ENCODE data around the gene DISP2. TPM values are rescaled to one million over a fixed set of nuclear protein-coding genes. Genes with fewer than 3 reads are reported as not detected.

The DISP2 gene
- total RNA-seq, 1 experiment from 2014 or later: 2.6 TPM

DNA sequence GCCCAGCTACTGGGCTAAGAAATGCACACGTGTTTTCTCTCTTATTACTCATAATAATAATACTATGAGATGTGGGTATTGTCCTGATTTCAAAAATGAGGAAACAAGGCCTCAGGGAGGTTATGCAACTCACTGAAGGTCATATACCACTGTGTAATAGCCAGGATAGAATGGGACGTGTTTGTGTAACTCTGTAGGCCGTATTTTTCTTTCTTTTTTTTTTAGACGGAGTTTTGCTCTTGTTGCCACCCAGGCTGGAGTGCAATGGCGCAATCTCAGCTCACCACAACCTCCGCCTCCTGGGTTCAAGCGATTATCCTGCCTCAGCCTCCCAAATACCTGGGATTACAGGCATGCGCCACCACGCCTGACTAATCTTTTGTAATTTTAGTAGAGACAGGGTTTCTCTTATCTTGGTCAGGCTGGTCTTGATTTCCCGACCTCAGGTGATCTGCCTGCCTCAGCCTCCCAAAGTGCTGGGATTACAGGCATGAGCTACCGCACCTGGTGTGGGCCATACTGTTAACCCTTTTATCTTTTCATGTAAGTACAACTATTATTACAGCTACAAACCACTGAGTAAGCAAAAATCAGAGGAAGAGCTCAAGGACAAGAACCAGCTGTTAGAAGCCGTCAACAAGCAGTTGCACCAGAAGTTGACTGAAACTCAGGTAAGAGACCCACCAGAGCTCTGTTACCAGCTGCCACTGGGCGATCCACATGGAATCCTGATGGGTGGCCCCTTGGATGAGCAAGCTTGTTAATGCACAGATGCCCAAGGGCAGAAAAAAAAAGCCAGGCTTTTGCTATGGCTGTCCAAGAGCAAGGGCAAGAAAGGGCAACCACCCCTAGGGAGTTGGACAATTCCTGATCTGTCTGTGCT is 31.2 kb downstream of the DISP2 start:
- Histone ChIP-seq H3K4me3 (ENCODE audit: low read length) (no peak overlapping the region), H3K9me3 (ENCODE audit: low read length) (no peaks in the 10 kb centered on the region), H4K20me1 (ENCODE audit: insufficient read depth, low read depth, low read length) (no peaks in the 10 kb centered on the region), H3K9ac (ENCODE audit: low read length) (no peak overlapping the region), H3K36me3 (ENCODE audit: insufficient read depth, low read length) (peaks cover 78% of the 10 kb centered on the region), H3K9me2 (replicated peaks; ENCODE audit: insufficient read depth, low read length) (no peaks in the 10 kb centered on the region), H3K27me3 (ENCODE audit: low read length) (no peaks in the 10 kb centered on the region), H3K27ac (ENCODE audit: low read length) (no peak overlapping the region), H3K79me2 (ENCODE audit: low read length) (peaks cover 15% of the 10 kb centered on the region), H2AFZ (ENCODE audit: low read length) (no peak overlapping the region), H3K4me1 (ENCODE audit: low read length) (peaks cover 6% of the 10 kb centered on the region), H3K4me2 (ENCODE audit: low read depth, low read length, poor library complexity, severe bottlenecking) (no peak overlapping the region)
- DNase-seq: no peak

DNA sequence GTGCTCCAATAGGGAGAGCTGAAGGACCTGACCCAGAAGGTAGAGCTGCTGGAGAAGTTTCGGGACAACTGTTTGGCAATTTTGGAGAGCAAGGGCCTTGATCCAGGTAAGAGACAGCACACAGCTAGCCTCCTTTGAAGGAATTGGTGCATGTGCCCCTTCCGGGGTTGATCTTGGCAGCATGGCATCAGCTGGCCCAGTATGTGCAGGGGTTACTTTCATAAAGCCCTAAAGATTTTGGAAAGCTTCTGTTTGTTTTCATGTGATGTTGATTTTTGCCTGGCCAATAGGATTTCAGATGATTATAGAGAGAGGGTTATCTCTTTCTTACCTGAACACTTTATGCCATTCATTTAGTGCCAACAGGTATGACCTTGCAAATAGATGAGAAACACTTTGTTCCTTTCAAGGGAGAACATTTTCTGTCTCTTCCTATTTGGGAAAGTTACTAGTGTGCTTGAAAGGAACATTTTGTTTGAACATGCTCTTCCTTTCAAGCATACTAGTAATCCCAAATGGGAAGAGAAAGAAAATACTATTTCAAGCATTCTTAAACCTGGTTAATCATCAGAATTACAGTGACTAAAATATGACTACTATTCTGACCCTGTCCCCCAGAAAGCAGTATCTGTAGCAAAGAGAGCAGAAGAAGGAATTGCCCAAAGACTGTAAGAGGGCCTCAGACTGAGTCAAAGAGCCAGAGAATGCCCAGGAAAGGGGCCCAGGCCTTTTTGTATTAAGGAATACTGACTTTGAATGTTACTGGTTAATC is 32.0 kb downstream of the DISP2 start:
- H3K4me2 ChIP-seq (ENCODE audit: low read depth, low read length, poor library complexity, severe bottlenecking): no peak overlapping the region
- H3K27ac ChIP-seq (ENCODE audit: low read length): no peak overlapping the region
- no peak for DNase-seq
- peaks cover 7% of the 10 kb centered on the region for H3K79me2 ChIP-seq (ENCODE audit: low read length)
- no peaks in the 10 kb centered on the region for H4K20me1 ChIP-seq (ENCODE audit: insufficient read depth, low read depth, low read length)
- no peaks in the 10 kb centered on the region for H3K9me3 ChIP-seq (ENCODE audit: low read length)
- H3K9ac ChIP-seq (ENCODE audit: low read length): no peak overlapping the region
- no peaks in the 10 kb centered on the region for H3K27me3 ChIP-seq (ENCODE audit: low read length)
- H3K4me1 ChIP-seq (ENCODE audit: low read length): no peaks in the 10 kb centered on the region
- no peaks in the 10 kb centered on the region for H3K9me2 ChIP-seq (replicated peaks; ENCODE audit: insufficient read depth, low read length)
- H3K4me3 ChIP-seq (ENCODE audit: low read length): no peak overlapping the region
- peaks cover 71% of the 10 kb centered on the region for H3K36me3 ChIP-seq (ENCODE audit: insufficient read depth, low read length)
- H2AFZ ChIP-seq (ENCODE audit: low read length): no peak overlapping the region

DNA sequence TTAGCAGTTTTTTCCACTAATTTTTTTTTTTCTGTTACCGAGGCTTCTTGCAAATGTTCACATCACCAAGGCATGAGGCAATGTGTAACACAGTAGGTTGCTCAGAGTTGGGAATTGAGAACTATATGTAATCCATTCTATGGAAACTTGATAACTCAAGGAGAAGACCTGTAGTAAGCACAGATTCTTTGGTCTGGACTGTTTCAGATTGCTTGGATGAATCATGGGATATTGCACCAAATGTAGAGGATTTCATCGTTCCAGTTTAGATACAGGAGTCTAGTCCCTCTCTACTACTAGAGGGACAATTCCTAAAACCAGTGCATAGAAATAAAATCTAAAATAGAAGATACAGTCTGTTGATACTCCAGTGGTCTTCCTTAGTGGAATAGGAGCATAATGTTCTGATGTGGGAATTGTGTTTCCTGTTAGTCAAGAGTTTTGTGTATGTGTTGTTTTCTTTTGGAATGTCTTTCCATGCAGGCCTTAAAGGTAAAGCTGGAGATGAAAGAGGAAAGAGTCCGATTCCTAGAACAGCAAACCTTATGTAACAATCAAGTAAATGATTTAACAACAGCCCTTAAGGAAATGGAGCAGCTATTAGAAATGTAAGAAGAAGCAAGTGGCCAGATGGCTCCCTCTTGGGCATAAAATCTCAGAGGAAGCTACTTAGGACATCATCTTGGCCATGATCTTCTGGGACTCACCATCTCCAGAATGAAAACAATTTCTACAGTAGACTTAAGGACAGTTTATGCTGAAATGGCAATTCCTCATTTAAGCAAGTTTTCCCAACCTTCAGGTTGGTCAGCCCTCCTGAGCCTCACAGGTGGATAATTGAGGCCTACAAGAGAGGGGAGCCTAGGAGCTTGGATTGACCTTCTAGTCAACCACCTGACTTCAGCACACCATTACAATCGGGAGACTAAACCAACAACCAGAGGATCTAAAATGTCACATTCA is 35.2 kb downstream of the DISP2 start:
- Histone ChIP-seq H3K4me3 (ENCODE audit: low read length) (no peak overlapping the region), H4K20me1 (ENCODE audit: insufficient read depth, low read depth, low read length) (no peaks in the 10 kb centered on the region), H3K27me3 (ENCODE audit: low read length) (no peaks in the 10 kb centered on the region), H3K4me1 (ENCODE audit: low read length) (no peaks in the 10 kb centered on the region), H3K36me3 (ENCODE audit: insufficient read depth, low read length) (peaks cover 48% of the 10 kb centered on the region), H3K9me2 (replicated peaks; ENCODE audit: insufficient read depth, low read length) (no peaks in the 10 kb centered on the region), H3K4me2 (ENCODE audit: low read depth, low read length, poor library complexity, severe bottlenecking) (no peak overlapping the region), H3K79me2 (ENCODE audit: low read length) (no peaks in the 10 kb centered on the region), H3K27ac (ENCODE audit: low read length) (no peak overlapping the region), H3K9me3 (ENCODE audit: low read length) (no peaks in the 10 kb centered on the region), H3K9ac (ENCODE audit: low read length) (no peak overlapping the region), H2AFZ (ENCODE audit: low read length) (no peak overlapping the region)
- no peak for DNase-seq

GRCh38 chr15:40397688-40398412 is 39.8 kb downstream of the DISP2 start:
- no peak for DNase-seq
- Histone ChIP-seq H3K9ac (ENCODE audit: low read length) (no peak overlapping the region), H3K4me1 (ENCODE audit: low read length) (no peaks in the 10 kb centered on the region), H3K27ac (ENCODE audit: low read length) (no peak overlapping the region), H3K4me3 (ENCODE audit: low read length) (no peak overlapping the region), H3K36me3 (ENCODE audit: insufficient read depth, low read length) (peaks cover 13% of the 10 kb centered on the region), H4K20me1 (ENCODE audit: insufficient read depth, low read depth, low read length) (no peaks in the 10 kb centered on the region), H3K27me3 (ENCODE audit: low read length) (no peaks in the 10 kb centered on the region), H3K4me2 (ENCODE audit: low read depth, low read length, poor library complexity, severe bottlenecking) (no peak overlapping the region), H3K9me2 (replicated peaks; ENCODE audit: insufficient read depth, low read length) (no peaks in the 10 kb centered on the region), H3K79me2 (ENCODE audit: low read length) (no peaks in the 10 kb centered on the region), H3K9me3 (ENCODE audit: low read length) (no peaks in the 10 kb centered on the region), H2AFZ (ENCODE audit: low read length) (no peak overlapping the region)

DNA sequence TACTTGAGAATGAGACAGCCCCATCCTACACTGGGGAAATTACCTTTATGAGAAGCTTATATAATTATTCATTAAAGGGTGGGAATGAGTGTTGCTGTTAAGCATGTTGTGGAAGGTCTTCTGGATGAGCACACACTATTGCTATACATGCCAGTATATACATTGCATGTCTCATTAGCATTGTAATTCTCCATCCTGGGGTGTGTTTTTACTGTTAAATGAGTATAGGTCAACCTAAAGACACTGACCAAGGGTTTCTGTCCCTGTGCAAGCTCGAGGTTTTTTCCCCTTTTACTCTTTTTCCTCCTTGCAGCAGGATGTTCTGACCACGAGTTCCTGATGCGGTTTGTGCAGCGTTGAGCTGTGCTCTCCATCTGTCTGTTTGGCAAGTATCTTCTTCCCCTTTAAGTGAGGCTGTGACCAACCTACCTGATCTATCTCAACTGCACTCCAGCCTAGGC is 40.4 kb downstream of the DISP2 start:
- H4K20me1 ChIP-seq (ENCODE audit: insufficient read depth, low read depth, low read length): no peaks in the 10 kb centered on the region
- no peak for DNase-seq
- no peak overlapping the region for H2AFZ ChIP-seq (ENCODE audit: low read length)
- no peak overlapping the region for H3K9ac ChIP-seq (ENCODE audit: low read length)
- H3K79me2 ChIP-seq (ENCODE audit: low read length): no peaks in the 10 kb centered on the region
- H3K4me2 ChIP-seq (ENCODE audit: low read depth, low read length, poor library complexity, severe bottlenecking): no peak overlapping the region
- H3K9me2 ChIP-seq (replicated peaks; ENCODE audit: insufficient read depth, low read length): no peaks in the 10 kb centered on the region
- H3K27ac ChIP-seq (ENCODE audit: low read length): no peak overlapping the region
- H3K9me3 ChIP-seq (ENCODE audit: low read length): no peaks in the 10 kb centered on the region
- no peaks in the 10 kb centered on the region for H3K4me1 ChIP-seq (ENCODE audit: low read length)
- H3K27me3 ChIP-seq (ENCODE audit: low read length): no peaks in the 10 kb centered on the region
- H3K4me3 ChIP-seq (ENCODE audit: low read length): no peak overlapping the region
- H3K36me3 ChIP-seq (ENCODE audit: insufficient read depth, low read length): peaks cover 8% of the 10 kb centered on the region; the same call in 1 of the 2 replicates

- Histone ChIP-seq H3K36me3 (ENCODE audit: insufficient read depth, low read length) (no peaks in the 10 kb centered on the region), H3K27ac (ENCODE audit: low read length) (no peak overlapping the region), H2AFZ (ENCODE audit: low read length) (no peak overlapping the region), H3K9ac (ENCODE audit: low read length) (no peak overlapping the region), H3K9me3 (ENCODE audit: low read length) (no peaks in the 10 kb centered on the region), H3K79me2 (ENCODE audit: low read length) (no peaks in the 10 kb centered on the region), H3K9me2 (replicated peaks; ENCODE audit: insufficient read depth, low read length) (no peaks in the 10 kb centered on the region), H3K4me1 (ENCODE audit: low read length) (no peaks in the 10 kb centered on the region), H4K20me1 (ENCODE audit: insufficient read depth, low read depth, low read length) (no peaks in the 10 kb centered on the region), H3K4me2 (ENCODE audit: low read depth, low read length, poor library complexity, severe bottlenecking) (no peak overlapping the region), H3K4me3 (ENCODE audit: low read length) (no peak overlapping the region), H3K27me3 (ENCODE audit: low read length) (no peaks in the 10 kb centered on the region)
- no peak for DNase-seq
Measured at GRCh38 chr15:40399370-40399769, 41.4 kb downstream of the DISP2 start.

- peak within 1 kb of the TSS; percentile 86 for H3K4me2 ChIP-seq (ENCODE audit: low read depth, low read length, poor library complexity, severe bottlenecking)
- H4K20me1 ChIP-seq (ENCODE audit: insufficient read depth, low read depth, low read length): no peaks in the 10 kb centered on the region
- H3K4me3 ChIP-seq (ENCODE audit: low read length): peak within 1 kb of the TSS; percentile 77
- no peaks in the 10 kb centered on the region for H3K27me3 ChIP-seq (ENCODE audit: low read length)
- no peaks in the 10 kb centered on the region for H3K9me2 ChIP-seq (replicated peaks; ENCODE audit: insufficient read depth, low read length)
- H3K27ac ChIP-seq (ENCODE audit: low read length): peak within 1 kb of the TSS; percentile 59
- no peaks in the 10 kb centered on the region for H3K9me3 ChIP-seq (ENCODE audit: low read length)
- peaks cover 29% of the 10 kb centered on the region for H3K79me2 ChIP-seq (ENCODE audit: low read length)
- DNase-seq: peak; percentile 97
- peaks cover 19% of the 10 kb centered on the region; the same call in 1 of the 2 replicates for H3K36me3 ChIP-seq (ENCODE audit: insufficient read depth, low read length)
- peak within 1 kb of the TSS; percentile 89 for H3K9ac ChIP-seq (ENCODE audit: low read length)
- peak within 1 kb of the TSS; percentile 75 for H2AFZ ChIP-seq (ENCODE audit: low read length)
- H3K4me1 ChIP-seq (ENCODE audit: low read length): peaks cover 26% of the 10 kb centered on the region
Measured at GRCh38 chr15:40405501-40406381, 47.7 kb downstream of the DISP2 start, which contains the start of gene IVD. Gene IVD, plus strand, starts transcription at chr15:40405795. Its CDS starts 33 bp downstream, at chr15:40405828.
